Measurements from ENCODE around the gene PIGN. TPM values are rescaled to one million over a fixed set of nuclear protein-coding genes. Genes with fewer than 3 reads are reported as not detected.

Gene PIGN
- total RNA-seq, 1 experiment from 2014 or later, result 30.9 TPM

GRCh38 chr18:62211325-62211828, 24.5 kb upstream of the PIGN start:
- Mint-ChIP-seq H3K4me1 (peaks cover 5 to 7% of the 10 kb centered on the region in 2 experiments; a peak in 3 of 4 replicates), H3K27me3 (ENCODE audit: low read depth) (no peaks in the 10 kb centered on the region)
- no peaks in the 10 kb centered on the region for H3K9me3 ChIP-seq (ENCODE audit: control insufficient read depth, low read depth, low read length)

More at GRCh38 chr18:62211325-62211828, 24.5 kb upstream of the PIGN start:
- no peak overlapping the region for H2BK12ac ChIP-seq (ENCODE audit: insufficient read length, low read depth, low read length)
- no peak overlapping the region for H2AFZ ChIP-seq (ENCODE audit: low read length)
- H2BK5ac ChIP-seq (ENCODE audit: insufficient read length, low read length), result no peak overlapping the region
- no peaks in the 10 kb centered on the region; the same call in 1 of the 2 replicates for H3K79me2 ChIP-seq (ENCODE audit: insufficient read depth, low read length)
- H2AK5ac ChIP-seq (ENCODE audit: insufficient read length, low read length), result no peak overlapping the region
- H3K4me2 ChIP-seq (ENCODE audit: insufficient read depth, insufficient read length, low read length), result no peak overlapping the region
- Mint-ChIP-seq H3K4me3 (no peak overlapping the region), H3K9me3 (0 out of 5 replicates have a peak, but pooled peaks cover 0 to 2% of the 10 kb centered on the region in 2 experiments), H3K27ac (no peak overlapping the region), H3K36me3 (ENCODE audit: insufficient read depth in 1 of 3, low read depth in 3 of 3) (peaks cover 7 to 22% (median 16%) of the 10 kb centered on the region in 3 experiments; a peak in 5 of 7 replicates)
- no peaks in the 10 kb centered on the region; the same call in 1 of the 2 replicates for H3K4me1 ChIP-seq (ENCODE audit: insufficient read depth, low read length)
- H4K91ac ChIP-seq (ENCODE audit: insufficient read length, low read depth, low read length), result no peak overlapping the region
- no peaks in the 10 kb centered on the region for H3K79me1 ChIP-seq (ENCODE audit: insufficient read depth, low read depth, low read length, poor library complexity, severe bottlenecking)
- TF ChIP-seq CTCF (conservative IDR thresholded peaks at IDR 0.05), result no peak
- H2BK15ac ChIP-seq (ENCODE audit: low read depth, low read length), result no peak overlapping the region
- no peak overlapping the region for H3K18ac ChIP-seq (ENCODE audit: insufficient read length, low read depth, low read length)
- no peak overlapping the region for H3K56ac ChIP-seq (ENCODE audit: insufficient read length, low read depth, low read length)
- H2BK120ac ChIP-seq (ENCODE audit: low read depth, low read length, poor library complexity, severe bottlenecking), result no peak overlapping the region
- DNase-seq, result no peak
- H4K5ac ChIP-seq (ENCODE audit: insufficient read length, low read depth, low read length), result no peak overlapping the region
- no peaks in the 10 kb centered on the region for H3K27me3 ChIP-seq (ENCODE audit: insufficient read depth, low read length)
- no peak overlapping the region for H2BK20ac ChIP-seq (ENCODE audit: low read depth, low read length, poor library complexity, severe bottlenecking)
- H4K8ac ChIP-seq (replicated peaks; ENCODE audit: insufficient read length, low read depth, low read length), result no peak overlapping the region
- no peak overlapping the region for H3K14ac ChIP-seq (ENCODE audit: insufficient read depth, low read length)
- H4K20me1 ChIP-seq (ENCODE audit: control insufficient read depth, insufficient read depth, insufficient read length), result no peaks in the 10 kb centered on the region
- no peaks in the 10 kb centered on the region for H3K23me2 ChIP-seq (ENCODE audit: insufficient read length, low read depth, low read length, poor library complexity, severe bottlenecking)
- no peak overlapping the region for H3K4ac ChIP-seq (ENCODE audit: low read depth, low read length)
- H3T11ph ChIP-seq (ENCODE audit: low read length), result no peak overlapping the region
- H3K9ac ChIP-seq (ENCODE audit: extremely low read depth, insufficient read length, low read length), result no peak overlapping the region
- H3K23ac ChIP-seq (ENCODE audit: insufficient read length, low read depth, low read length), result no peak overlapping the region
- H3K27ac ChIP-seq (ENCODE audit: insufficient read length, low read depth, low read length), result no peak overlapping the region

Measured in H9 (cell line).